Tibial artery (tissue), 4 donors: ENCODE results near the gene CLIC6.

Source experiments
- DNase-seq, 2 donors: peaks; one replicate each; pipeline ENCODE4 v3.0.0-alpha.2; 2019
- H3K27ac ChIP-seq, 2 donors: fragments of 200-600 bp; sonication (generic) in 1 of 2; 1 replicate in 1 of 2; 2 replicates in 1 of 2; pipeline ENCODE4 v1.5.1; 2018 to 2019; ENCODE audit warnings: mild to moderate bottlenecking in 1 of 2
- H3K27me3 ChIP-seq, 2 donors: fragments of 200-600 bp; sonication (generic) in 1 of 2; one replicate each; pipeline versions ENCODE4 v1.5.1 to v1.6.0; 2016 to 2019
- H3K36me3 ChIP-seq, 3 donors: fragments of 200-600 bp; sonication (generic) in 2 of 3; one replicate each; pipeline ENCODE4 v1.5.1; 2016 to 2019; ENCODE audit warnings: mild to moderate bottlenecking in 2 of 3
- H3K4me1 ChIP-seq, 4 donors: fragments of 200-600 bp; sonication (generic) in 2 of 4; 1 replicate in 3 of 4; 2 replicates in 1 of 4; pipeline ENCODE4 v1.5.1; 2016 to 2019
- H3K4me3 ChIP-seq, 2 donors: fragments of 200-600 bp; sonication (generic) in 1 of 2; 1 replicate in 1 of 2; 2 replicates in 1 of 2; pipeline ENCODE4 v1.5.1; 2018 to 2019; ENCODE audit warnings: mild to moderate bottlenecking in 2 of 2
- H3K9me3 ChIP-seq, 3 donors: fragments of 200-600 bp; sonication (generic) in 1 of 3; one replicate each; pipeline ENCODE4 v1.5.1; 2016 to 2019
- intact Hi-C: fragments of 100-400 bp; cut with DNase I; formaldehyde crosslinking; loops from one replicate; pipeline ENCODE4 v1.15.0; 2023; ENCODE audit warnings: low total_unique reads
- TF ChIP-seq, protein P1 (sequence below), 2 experiments: fragments of 200-600 bp in 1 of 2; fragments of 450-650 bp in 1 of 2; IDR thresholded peaks; one replicate each; pipeline ENCODE4 v1.5.1; 2017 to 2019; ENCODE audit warnings: antibody characterized with exemption in 2 of 2, mild to moderate bottlenecking in 1 of 2, moderate library complexity in 1 of 2

The CLIC6 gene

DNA sequence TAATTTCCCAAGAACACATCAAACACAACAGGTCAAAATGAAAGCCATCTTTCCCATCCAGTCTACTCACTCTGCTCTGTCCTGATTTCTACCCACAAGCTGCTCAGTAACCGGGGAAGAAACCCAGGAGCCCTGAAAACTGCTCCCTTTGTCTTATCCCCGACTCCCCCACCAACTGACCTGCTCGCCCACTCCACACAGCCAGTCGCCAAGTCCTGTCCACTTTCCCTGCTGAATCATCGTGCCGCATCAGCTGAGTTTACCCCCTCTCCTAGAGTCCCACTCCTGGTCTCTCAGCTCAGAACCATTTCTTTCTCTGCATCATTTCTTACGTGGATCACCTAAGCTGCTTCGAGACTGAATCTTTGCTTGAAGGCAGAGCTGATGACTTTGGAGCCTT is 42.7 kb upstream of the CLIC6 start:
- intact Hi-C loops: loop anchor here (10.0 kb wide), 1 partner anchor 711 kb away; the partner anchor contains the start of gene ATP5PO
- Histone ChIP-seq H3K27ac (no peak overlapping the region), H3K27me3 (peaks cover 0 to 15% of the 10 kb centered on the region in 2 donors), H3K9me3 (no peaks in the 10 kb centered on the region), H3K4me1 (no peaks in the 10 kb centered on the region), H3K36me3 (no peaks in the 10 kb centered on the region), H3K4me3 (no peak overlapping the region)
- TF ChIP-seq, protein P1, sequence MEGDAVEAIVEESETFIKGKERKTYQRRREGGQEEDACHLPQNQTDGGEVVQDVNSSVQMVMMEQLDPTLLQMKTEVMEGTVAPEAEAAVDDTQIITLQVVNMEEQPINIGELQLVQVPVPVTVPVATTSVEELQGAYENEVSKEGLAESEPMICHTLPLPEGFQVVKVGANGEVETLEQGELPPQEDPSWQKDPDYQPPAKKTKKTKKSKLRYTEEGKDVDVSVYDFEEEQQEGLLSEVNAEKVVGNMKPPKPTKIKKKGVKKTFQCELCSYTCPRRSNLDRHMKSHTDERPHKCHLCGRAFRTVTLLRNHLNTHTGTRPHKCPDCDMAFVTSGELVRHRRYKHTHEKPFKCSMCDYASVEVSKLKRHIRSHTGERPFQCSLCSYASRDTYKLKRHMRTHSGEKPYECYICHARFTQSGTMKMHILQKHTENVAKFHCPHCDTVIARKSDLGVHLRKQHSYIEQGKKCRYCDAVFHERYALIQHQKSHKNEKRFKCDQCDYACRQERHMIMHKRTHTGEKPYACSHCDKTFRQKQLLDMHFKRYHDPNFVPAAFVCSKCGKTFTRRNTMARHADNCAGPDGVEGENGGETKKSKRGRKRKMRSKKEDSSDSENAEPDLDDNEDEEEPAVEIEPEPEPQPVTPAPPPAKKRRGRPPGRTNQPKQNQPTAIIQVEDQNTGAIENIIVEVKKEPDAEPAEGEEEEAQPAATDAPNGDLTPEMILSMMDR (IDR thresholded peaks at IDR 0.05): no peak
- no peak for DNase-seq

GRCh38 chr21:34630536-34631143 is 38.2 kb upstream of the CLIC6 start:
- H3K36me3 ChIP-seq: no peaks in the 10 kb centered on the region
- H3K27ac ChIP-seq: no peak overlapping the region
- intact Hi-C loops: no loop called here
- peaks cover 0 to 12% of the 10 kb centered on the region in 2 donors for H3K27me3 ChIP-seq
- H3K9me3 ChIP-seq: no peaks in the 10 kb centered on the region
- TF ChIP-seq, protein P1 (IDR thresholded peaks at IDR 0.05): peak; percentile 82
- no peaks in the 10 kb centered on the region for H3K4me1 ChIP-seq
- no peak overlapping the region for H3K4me3 ChIP-seq
- DNase-seq: no peak

DNA sequence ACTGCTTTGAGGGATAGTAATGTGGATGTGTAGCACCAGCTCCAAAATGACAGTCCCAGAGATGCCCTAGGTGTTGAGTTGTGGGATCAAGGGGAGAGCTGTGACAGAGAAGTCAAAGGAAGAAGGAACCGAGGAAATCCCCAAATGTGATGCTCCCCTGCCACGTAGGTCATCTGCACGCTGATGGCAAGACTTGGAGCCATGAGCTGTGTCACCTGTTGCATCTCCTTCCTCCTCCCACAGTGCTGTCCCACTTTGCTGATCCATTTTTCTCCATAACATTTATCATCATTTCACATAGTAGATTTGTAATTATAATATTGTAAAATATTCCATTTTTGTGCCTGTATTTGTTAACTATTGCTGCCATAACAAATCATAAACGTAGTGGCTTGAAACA is 36.3 kb upstream of the CLIC6 start:
- intact Hi-C loops: no loop called here
- Histone ChIP-seq H3K36me3 (no peaks in the 10 kb centered on the region), H3K27ac (no peak overlapping the region), H3K9me3 (no peaks in the 10 kb centered on the region), H3K27me3 (peaks cover 0 to 18% of the 10 kb centered on the region in 2 donors), H3K4me1 (no peaks in the 10 kb centered on the region), H3K4me3 (no peak overlapping the region)
- TF ChIP-seq, protein P1 (IDR thresholded peaks at IDR 0.05): no peak
- no peak for DNase-seq

GRCh38 chr21:34635307-34635706 is 33.5 kb upstream of the CLIC6 start:
- Histone ChIP-seq H3K27ac (no peak overlapping the region), H3K4me3 (no peak overlapping the region), H3K9me3 (no peaks in the 10 kb centered on the region), H3K27me3 (peaks cover 0 to 18% of the 10 kb centered on the region in 2 donors), H3K36me3 (no peaks in the 10 kb centered on the region), H3K4me1 (no peaks in the 10 kb centered on the region)
- no peak for DNase-seq
- TF ChIP-seq, protein P1 (IDR thresholded peaks at IDR 0.05): no peak
- intact Hi-C loops: no loop called here

GRCh38 chr21:34636961-34637360 is 31.8 kb upstream of the CLIC6 start:
- Histone ChIP-seq H3K4me1 (no peaks in the 10 kb centered on the region), H3K27me3 (peaks cover 0 to 18% of the 10 kb centered on the region in 2 donors), H3K9me3 (no peaks in the 10 kb centered on the region), H3K4me3 (no peak overlapping the region), H3K36me3 (no peaks in the 10 kb centered on the region), H3K27ac (no peak overlapping the region)
- intact Hi-C loops: no loop called here
- no peak for DNase-seq
- TF ChIP-seq, protein P1 (IDR thresholded peaks at IDR 0.05): no peak

DNA sequence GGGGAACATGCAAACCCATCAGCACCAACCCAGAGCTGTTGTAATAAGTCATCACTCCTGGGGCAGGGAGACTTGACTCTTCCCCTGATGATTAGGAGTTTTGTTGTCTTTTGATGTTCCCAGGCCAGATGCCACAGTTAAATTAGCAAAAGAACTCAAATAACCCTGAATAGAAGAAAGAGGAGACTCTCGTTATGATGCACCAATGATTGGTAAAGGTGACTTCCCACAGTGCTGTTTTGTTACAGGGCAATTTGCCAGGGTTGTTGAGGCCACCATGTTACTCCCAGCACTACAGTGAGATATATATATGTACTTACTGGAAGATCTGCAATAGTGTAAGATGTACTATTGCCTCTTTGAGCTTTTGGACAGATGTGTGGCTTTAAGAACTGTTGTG is 29.5 kb upstream of the CLIC6 start:
- intact Hi-C loops: no loop called here
- TF ChIP-seq, protein P1 (IDR thresholded peaks at IDR 0.05): no peak
- no peak for DNase-seq
- Histone ChIP-seq H3K9me3 (no peaks in the 10 kb centered on the region), H3K4me1 (no peaks in the 10 kb centered on the region), H3K27ac (no peak overlapping the region), H3K36me3 (no peaks in the 10 kb centered on the region), H3K27me3 (peaks cover 0 to 18% of the 10 kb centered on the region in 2 donors), H3K4me3 (no peak overlapping the region)
